ENCODE results near the gene CELA2A.
"Not testable (repeated sequence)": the region's sequence is repeated elsewhere in the genome, so short reads cannot be mapped to it uniquely, and the experiment has no call there.

The CELA2A gene

DNA sequence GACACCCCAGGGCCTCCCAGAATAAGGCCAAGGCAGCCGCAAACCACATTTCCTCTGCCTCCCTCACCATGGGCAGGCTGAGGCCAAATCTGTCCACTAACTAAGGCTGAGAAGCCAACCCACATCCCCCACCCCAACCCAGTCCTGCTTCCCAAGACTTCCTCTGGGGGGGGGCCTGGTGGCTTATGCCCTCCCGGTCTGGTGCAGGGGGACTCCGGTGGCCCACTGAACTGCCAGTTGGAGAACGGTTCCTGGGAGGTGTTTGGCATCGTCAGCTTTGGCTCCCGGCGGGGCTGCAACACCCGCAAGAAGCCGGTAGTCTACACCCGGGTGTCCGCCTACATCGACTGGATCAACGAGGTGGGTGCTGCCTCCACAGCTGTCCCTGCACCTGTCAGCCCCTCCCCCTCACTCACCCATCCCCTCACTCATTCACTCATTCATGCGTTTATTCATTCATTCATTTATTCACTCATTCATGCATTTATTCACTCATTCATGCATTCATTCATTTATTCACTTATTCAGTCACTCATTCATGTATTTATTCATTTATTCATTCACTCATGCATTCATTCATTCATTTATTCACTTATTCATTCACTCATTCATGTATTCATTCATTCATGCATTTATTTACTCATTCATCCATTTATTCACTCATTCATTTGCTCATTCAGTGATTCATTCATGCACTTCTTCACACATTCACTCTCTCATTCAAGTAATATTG, 11.0 kb upstream of the CELA2A start:
- DNase-seq: no peak

DNA sequence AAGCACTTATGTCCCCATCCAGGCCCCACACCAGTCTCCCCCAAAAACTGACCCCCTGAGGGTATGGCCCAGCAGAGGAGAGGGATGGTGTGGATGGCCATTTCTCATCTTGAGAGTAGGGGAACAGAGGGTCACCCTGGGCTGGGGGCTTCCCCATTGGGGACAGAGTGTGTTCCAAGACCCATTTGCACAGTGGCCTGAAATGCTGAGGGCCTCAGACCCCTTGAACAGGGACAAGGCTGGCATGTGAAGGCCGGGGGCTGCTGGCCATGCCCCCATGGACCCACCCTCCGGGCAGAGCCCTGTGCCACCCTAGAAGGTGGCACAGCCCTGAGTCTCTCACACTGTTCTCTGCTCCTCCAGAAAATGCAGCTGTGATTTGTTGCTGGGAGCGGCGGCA, 10.3 kb upstream of the CELA2A start:
- DNase-seq: no peak

DNA sequence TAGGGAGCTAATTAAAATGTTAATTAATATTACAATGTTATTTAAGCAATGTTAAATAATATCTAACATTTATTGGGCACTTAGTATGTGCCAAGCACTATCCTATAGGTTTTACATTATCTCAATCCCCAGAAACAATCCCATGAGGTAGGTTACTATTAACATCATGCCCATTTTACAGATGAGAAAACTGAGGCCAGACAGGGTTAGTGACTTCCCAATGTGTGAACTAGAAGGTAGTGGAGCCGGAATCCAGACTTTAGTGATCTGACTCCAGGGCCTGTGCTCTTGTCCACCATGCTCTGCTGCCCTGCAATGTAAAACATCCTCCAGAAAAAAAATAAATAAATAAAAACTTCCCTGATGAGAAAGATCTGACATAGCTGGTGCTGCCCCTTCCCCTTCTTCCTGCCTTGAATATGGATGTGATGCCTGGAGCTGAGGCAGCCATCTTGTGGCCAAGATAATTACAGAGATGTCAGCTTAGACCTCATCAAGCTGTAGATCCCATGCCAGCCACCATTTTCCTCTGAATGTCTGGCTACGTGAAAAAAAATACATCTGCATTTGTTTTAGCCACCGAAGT, 7.6 kb upstream of the CELA2A start:
- no peak for DNase-seq

DNA sequence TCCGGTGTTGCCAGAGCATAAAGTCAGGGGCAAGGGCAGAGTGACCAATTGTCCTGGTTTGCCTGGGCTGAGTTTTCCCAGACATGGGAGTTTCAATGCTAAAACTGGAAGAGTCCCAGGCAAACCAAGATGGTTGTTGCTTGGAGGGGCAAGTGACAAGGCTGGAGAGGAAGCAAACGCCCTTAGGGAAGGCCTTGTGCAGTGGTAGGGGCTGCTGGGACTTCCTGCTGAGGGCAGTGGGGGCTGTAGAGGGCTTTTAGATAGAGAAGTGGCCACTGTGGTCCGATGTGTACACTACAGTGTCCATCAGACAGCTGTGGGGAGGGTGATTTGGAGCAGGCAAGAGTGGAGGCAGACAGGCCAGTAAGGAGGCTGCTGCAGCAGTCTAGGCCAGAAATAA, 7.0 kb upstream of the CELA2A start:
- no peak for DNase-seq

DNA sequence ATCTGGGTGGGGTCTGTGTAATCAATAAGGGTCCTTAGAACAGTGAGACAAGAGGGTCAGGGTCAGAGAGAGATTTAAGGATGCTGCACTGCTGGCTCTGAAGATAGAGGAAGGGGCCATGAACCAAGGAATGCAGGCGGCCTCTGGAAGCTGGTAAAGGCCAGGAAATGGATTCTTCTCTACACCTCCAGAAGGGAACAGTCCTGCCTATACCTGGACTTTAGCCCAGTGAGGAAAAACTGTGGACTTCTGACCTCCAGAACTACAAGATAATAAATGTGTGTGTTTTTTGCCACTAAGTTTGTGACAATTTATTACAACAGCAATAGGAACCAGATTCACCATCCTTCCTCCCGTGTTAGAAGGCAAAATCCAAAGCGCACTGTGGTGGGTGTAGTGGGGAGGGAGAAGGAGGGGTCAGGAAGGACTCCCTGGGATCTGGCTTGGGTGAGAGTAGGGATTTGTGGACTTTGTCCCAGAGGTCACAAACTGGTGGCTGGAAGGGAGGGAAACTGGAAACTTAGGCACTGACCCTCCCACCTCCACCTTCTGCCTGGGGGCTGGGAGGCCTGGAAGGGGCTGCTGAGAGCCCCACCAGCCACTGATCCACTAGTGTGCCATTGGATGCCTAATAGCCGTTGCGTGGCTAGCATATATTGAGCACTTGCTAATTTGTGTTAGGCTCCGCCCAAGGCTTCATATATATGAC, 5.4 kb upstream of the CELA2A start:
- no peak for DNase-seq

DNA sequence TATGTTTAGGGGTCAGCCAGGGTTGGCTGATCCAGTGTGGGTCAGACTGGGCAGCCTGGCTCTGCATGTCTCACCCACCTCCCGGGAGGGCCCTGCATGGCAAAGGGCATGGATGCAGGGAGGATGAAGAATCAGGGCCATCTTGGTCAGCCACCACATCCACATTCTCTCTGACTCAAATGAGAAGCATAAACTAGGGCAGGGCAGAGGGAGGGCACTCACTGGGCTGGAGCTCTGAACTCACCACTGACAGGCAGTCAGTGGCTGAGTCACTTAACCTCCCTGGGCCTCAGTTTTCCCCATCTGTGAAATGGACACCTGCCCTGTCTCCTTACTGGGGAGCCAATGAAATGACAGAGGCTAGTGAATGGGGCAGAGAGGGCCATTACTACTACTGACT, 4.3 kb upstream of the CELA2A start:
- DNase-seq: peak; percentile 41

DNA sequence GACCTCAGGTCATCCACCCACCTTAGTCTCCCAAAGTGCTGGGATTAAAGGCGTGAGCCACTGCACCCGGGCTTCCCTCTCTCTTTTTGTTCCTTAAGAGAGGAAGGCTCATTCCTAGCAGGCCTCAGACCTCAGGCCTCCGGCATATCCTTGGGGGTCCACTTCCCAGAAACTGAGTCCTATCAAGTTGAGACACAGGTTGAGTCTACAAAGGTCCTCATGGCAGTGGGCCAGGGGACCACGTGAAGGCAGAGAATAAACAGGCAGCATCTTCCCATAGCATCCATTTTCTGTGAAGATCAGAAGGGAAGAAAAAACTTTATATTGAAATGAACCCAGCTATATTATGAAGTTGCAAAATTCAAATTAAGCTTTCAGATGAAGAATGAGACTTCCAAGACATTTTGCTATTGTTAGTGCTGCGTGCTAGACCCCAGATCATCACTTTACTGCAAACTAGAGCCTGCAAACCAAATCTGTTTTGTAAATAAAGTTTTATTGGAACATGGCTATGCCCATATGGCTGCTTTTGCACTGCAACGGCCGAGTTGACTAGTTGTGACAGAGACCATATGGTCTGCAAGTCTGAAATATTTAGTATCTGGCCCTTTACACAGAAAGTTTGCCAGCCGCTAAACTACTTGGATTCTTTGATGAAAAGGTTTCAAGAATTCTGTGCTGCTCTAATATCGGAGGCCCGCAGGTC, 3.5 kb upstream of the CELA2A start:
- no peak for DNase-seq

DNA sequence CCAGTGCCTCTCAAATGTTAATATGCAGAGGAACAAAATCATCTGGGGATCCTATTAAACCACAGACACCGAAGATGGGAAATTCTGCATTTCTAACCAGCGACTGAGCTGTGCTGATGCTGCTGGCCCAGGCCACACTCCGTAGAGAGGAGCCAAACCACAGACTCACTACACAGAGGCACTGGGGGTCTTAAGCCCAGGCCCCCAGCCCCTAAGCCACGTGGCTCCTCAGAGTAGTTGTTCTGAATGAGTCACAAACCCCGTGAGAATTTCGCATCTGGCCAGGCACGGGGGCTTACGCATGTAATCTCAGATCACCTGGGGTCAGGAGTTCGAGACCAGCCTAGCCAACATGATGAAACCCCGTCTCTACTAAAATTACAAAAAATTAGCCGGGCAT, 2.8 kb upstream of the CELA2A start:
- no peak for DNase-seq

DNA sequence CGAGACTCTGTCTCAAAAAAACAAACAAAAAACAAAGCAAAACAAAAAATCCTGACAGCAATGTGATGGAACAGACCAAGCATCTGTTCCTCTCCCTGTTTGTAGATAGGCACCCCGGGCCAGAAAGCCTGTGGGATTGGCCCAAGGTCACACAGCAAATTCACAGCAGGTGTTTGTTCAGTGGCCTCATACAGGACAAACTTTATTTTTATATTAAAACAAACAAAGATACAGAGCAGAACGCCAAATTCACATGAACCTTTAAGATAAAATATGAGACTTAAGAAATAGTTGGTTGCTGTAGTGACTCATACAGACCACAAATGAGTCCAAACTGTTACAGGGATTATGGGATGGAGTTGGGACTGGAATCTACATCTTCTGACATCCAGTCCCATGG, 2.3 kb upstream of the CELA2A start:
- peak; percentile 67 for DNase-seq

DNA sequence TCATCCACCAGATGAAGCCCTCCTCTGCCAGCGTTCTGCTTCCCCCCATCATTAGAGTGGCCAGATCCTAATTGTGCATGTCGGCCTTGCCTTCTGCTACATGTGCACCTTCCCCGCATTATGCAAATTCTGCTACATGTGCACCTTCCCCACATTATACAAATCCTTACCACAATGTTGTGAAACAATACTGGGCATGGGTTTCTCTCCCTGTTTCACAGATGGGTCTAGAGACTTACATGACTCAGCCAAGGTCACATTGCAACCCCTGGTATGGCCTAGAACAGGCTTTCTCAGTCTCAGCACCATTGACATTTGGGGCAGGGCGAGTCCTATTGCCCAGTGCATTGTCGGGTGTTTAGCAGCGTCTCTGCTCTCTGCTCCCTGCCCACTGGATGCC, 1.0 kb upstream of the CELA2A start:
- DNase-seq: peak; percentile 17

DNA sequence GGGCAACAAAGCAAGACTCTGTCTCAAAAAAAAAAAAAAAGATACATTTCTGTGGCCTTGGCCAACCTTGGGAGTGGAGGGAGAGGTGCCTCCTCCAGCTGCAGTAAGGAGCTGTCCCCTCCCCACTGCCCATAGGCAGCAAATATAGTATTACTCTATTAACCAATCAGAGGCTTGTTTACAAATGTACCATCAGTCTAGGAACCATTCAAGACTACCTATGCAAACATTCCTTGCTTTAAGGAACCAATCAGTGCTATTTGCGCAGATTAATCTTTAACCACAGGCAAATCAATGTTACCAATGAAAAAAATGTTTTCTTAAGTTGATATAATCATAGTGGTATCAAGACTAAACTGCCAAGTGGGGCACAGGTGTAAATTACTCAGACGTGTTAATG, 1.1 kb downstream of the CELA2A start:
- no peak for DNase-seq

DNA sequence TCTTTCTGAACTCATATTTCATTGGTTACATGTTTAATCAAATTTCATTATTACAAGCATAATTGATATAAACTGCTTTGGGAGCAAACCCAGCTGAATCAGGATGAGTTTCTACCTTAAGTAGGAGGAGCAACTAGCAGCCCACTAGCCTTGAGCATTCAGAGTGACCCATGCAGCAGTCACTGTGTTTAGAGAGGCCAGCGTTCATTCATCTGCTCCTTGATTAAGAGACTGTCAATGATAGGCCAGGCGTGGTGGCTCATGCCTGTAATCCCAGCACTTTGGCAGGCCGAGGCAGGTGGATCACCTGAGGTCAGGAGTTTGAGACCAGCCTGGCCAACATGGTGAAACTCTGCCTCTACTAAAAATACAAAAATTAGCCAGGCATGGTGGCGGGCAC, 1.9 kb downstream of the CELA2A start:
- DNase-seq: not testable (repeated sequence)

DNA sequence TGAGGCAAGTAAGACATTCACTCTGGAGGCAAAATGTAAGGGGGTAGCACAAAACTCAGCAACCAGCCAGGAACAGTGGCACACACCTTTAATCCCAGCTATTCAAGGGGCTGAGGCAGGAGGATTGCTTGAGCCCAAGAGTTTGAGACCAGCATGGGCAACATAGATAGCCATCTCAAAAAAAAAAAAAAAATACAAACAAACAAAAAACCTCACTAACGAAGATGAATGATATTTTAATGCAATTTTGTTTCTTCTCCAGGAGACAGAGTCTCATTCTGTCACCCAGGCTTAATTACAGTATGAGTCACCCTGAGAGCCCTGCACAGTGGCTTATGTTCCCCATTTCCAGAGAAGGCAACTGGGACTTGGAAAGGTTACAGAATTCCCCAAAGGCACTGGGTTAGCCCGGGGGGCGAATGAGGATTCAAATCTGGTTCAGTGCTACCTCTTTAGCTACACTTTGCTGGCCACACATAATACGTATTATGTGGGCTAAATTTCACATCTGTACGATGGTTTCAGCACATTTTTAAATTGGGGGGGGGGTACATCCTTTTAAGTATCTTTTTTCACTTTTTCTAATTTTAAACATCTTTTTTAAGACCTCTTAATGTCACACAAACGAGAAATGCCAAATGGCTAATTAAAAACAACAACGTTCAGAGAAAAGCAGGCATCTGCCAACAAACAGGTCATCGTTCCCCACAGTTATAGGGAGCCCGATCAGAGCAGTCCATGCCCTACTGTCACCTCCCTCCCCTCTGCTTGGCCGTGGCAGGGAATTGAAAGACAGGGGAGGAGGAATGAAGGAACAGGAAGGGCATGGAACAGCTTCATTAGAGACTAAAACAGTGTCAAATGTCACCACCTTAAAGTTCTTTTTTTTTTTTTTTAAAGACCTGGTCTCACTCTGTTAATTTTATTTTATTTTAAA, 3.5 kb downstream of the CELA2A start:
- no peak for DNase-seq

DNA sequence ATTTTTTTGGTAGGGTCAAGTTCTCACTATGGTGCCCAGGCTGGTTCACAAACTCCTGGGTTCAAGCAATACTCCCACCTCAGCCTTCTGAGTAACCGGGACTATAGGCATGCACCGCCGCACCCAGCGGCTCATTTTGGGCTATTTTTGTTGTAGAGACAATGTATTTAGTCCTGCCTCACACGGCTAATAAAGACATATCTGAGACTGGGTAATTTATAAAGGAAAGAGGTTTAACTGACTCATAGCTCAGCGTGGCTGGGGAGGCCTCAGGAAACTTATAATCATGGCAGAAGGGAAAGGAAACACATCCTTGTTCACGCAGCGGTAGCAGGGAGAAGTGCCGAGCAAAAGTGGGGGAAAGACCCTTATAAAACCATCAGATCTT, 4.2 kb downstream of the CELA2A start:
- no peak for DNase-seq

DNA sequence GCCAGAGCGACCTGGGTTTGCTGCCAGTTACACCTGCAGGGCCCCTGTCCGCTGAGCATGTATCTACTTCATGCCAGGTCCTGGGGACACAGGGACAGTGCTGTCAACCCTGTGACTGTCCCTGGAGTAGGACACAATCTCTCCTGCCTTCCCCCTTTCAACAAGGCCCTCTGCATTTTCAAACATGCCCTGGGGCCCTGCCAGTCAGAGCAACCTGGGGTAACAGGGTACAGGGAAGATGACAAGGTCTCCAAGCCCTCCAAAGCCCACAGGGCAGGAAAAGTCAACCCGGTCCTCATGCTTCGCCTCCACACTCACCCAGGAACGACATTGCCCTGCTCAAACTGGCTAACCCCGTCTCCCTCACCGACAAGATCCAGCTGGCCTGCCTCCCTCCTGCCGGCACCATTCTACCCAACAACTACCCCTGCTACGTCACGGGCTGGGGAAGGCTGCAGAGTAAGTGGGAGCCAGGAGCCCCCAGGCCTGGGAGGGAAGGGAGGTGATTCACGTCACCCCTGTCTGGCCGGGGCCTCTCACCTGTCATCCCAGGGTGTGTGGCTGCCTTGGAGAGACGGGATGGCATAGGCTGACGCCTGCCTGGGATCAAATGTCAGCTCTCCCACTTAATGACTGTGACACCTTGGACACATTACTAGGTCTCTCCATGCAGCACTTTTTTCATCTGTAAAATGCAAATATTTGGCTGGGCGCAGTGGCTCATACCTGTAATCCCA, 6.7 kb downstream of the CELA2A start:
- not testable (repeated sequence) for DNase-seq

DNA sequence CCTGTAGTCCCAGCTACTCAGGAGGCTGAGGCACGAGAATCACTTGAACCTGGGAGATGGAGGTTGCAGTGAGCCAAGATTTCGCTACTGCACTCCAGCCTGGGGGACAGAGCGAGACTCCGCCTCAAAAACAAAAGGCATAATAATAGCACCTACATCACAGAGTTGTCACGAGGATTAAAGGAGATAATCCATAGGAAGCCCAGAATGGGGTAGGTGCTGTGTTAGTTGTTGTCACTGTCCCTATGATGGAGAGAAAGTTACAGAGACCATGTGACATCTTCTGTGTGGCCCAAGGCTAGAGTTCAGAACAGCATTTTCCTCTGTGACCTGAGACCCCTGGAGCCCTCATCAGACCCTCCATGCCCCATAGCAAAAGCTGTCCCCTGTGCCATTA, 7.4 kb downstream of the CELA2A start:
- not testable (repeated sequence) for DNase-seq

DNA sequence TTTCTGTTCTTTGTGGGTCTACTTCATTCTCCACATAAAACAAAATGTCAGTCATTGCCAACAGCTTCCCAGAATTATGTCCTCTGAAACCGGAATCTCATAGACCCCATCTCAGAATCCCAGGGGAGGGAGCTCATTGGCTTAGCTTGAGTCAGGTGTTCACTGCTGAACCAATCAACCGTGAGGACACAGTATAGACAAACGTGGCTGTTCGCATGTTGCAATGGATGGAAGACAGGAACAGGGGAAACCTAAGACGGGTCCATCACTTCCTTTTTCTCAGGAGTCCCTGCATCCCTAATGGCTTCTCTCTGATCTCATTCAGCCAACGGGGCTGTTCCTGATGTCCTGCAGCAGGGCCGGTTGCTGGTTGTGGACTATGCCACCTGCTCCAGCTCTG, 9.1 kb downstream of the CELA2A start:
- DNase-seq: no peak

DNA sequence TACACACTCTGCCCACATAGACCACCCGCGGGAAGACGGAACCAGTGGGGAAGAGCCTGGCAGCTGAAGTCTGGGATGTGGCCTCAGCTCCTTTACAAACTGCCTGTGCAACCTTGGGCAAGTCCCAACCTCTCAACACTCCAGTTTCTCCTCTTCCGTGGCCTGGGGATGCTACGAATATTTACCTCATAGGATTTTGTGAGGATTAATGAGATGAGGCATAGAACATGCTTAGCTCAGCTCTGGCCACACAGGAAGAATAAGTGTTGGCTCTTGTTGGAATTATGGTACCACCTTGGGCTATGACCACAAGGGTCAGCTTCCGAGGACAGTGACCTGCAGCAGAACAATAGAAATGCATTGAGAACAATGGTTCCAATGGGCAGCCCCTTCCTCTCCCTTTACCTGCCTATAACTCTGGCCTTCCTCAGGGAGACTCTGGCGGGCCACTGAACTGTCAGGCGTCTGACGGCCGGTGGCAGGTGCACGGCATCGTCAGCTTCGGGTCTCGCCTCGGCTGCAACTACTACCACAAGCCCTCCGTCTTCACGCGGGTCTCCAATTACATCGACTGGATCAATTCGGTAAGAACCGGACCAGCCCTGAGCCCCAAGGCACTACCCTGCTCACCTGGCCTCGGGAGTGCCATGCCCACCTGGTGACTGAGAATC, 10.6 kb downstream of the CELA2A start:
- not testable (repeated sequence) for DNase-seq

DNA sequence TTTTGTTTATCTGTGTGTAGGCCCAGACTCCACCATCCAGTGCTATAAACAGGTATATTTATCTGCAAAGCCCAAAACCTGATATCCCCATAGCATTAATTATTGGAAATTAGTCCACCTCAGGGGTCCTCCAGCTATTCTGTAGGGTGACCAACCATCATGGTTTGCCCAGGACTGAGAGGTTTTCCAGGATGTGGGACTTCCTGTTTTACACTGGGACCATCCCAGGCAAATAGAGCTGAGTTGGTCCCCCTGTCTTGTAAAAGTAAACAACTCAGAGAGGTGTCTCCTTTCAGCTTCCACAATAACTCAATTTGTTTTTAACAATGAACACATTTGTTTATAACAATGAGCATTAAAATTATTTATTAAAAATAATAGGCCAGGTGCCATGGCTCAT, 11.6 kb downstream of the CELA2A start:
- no peak for DNase-seq

DNA sequence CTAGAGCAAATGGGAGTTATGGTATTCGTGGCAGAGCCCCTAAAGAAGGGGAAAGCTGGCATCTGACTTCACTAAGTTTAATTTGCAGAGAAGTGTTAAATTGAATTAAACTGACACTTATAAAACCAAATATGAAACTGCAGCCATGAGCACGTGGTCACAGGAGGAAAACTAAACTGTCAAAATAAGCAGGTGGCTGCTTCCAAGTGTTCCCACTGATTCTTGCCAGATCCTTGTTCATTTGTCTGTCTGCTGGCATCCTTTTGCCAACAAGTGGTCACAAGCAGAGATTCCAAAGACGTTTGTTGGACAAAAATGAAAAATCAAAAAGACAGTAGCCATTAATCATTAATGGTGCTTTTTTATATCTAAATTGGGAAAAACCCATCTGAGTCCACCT, 12.8 kb downstream of the CELA2A start:
- DNase-seq: no peak

DNA sequence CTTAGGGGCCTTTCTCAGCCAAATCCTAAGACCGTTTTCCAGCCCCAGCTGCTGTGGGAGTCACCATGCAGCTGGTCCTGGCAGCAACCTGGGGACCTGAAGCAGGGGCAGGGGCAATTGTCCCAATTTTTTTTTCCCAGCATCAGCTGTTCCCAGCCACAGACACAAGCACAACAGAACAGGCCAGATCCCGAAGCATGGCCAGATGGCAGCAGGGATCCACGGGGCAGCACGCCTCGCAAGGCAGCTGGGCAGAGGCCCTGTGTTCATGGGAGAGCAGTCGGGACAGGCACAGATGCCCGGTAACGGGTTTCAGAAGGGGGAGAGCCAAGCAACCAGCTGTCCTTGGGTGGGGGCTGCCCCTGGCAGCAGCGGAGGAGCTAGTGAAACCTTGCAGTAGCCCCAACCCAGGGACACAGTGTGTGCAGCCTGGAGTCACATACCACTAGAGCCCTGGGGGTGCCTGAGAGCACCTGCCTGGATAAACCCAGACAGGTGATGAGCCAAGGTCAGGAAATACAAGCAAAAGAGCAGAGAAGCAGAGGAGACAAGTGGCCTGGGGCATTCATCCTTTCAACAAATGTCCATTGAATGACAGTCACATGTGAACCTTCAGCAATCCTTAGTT, 13.4 kb downstream of the CELA2A start:
- DNase-seq: not testable (repeated sequence)

Data from HCEC 1CT (cell line).